ENCODE data around the gene MIPOL1. TPM values are rescaled to one million over a fixed set of nuclear protein-coding genes. Genes with fewer than 3 reads are reported as not detected.

The MIPOL1 gene
- total RNA-seq, 4 donors from 2014 or later = 11.4 to 25.7 (median 18.9) TPM

DNA sequence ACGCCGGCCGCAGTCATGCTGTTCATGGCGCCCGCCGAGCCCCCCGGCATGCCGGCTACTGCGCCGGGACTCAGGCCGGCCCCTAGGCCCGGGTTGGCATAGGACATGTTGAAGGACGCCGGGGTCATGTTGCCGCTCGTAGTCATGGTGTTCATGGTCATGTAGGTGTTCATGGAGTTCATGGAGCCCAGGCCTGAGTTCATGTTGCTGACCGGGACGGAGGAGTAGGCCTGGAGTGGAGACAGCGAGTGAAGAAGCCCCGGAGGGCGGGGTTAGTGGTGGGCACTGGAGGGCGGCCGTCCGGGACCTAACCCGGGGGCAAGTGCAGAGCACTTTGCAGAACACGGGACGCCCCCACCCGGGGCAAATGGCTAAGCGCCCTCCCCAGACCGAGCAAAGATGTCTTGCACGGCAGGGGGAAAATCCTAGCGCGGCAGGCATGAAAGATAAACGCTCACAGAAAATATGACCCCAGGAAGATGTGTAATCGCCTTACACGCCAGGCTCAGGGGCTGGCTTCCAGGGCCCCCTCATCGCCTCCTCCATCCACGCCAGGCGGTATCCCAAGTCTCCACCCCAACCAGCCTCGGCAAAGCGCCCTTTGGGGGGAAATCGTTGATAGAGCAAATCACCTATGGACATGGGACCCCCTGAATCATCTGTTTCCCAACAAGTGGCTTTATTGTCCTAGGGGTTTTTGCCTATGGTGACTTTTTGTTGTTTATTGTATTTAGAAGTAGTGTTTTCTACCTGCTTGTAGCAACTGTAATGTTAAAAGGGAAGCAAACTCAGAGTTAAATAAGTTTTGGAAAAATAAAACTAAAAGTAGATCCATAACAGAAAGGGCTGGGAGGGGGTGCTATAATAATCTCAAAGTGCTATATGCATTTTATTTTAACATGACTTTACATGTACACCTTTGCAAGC lies 395.0 kb downstream of the MIPOL1 start:
- 10% methylated on average over 31 to 38 of the region's 42 CpGs for WGBS, 2 donors
- no peak overlapping the region for H3K27ac ChIP-seq
- H3K4me1 ChIP-seq = peaks cover 0 to 58% (median 14%) of the 10 kb centered on the region in 4 donors

DNA sequence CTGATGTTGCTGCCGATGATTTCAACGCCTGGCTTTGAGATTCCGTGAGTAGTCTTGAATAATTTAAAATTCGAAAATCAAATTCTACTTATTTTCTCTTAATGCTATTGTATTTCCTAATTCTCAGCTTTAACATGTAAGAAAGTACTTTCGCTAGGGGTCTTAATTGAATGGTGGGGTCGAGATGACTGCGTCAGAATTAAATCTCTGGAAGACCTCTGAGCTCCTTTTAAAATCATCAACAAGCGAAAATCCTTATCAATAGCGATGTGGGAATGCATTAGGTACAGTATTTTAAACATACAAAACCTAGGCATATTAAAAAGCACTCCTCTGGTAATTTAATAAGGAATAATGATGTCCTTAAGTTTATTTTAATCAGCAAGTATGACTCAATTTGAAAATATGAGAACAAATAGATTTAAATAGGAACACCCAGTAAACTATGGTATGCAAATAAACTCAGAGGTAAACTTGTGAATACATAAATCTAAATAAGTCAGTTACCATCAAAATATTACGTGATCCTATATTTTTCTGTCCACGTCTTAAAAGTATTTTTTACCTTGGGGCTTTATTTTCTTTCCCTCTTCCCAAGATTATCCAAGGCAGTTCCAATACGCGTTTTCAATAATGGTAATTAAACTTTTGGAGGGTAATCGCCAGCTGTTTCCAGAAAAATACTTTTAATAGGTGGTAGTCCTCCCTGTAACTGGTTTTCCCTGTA lies 395.9 kb downstream of the MIPOL1 start:
- WGBS, 2 donors = 19% methylated on average over 14 of the region's 14 CpGs
- Histone ChIP-seq H3K9me3 (no peaks in the 10 kb centered on the region), H3K27me3 (peaks cover 8 to 95% of the 10 kb centered on the region in 2 donors), H3K36me3 (no peaks in the 10 kb centered on the region), H3K4me3 (peak overlapping the region in 1 of 4 donors; percentile 44), H3K4me1 (peaks cover 0 to 58% (median 18%) of the 10 kb centered on the region in 4 donors), H3K27ac (no peak overlapping the region)
- no peak for DNase-seq (ENCODE audit: low spot score in 2 of 2)
- TF ChIP-seq, protein P1, sequence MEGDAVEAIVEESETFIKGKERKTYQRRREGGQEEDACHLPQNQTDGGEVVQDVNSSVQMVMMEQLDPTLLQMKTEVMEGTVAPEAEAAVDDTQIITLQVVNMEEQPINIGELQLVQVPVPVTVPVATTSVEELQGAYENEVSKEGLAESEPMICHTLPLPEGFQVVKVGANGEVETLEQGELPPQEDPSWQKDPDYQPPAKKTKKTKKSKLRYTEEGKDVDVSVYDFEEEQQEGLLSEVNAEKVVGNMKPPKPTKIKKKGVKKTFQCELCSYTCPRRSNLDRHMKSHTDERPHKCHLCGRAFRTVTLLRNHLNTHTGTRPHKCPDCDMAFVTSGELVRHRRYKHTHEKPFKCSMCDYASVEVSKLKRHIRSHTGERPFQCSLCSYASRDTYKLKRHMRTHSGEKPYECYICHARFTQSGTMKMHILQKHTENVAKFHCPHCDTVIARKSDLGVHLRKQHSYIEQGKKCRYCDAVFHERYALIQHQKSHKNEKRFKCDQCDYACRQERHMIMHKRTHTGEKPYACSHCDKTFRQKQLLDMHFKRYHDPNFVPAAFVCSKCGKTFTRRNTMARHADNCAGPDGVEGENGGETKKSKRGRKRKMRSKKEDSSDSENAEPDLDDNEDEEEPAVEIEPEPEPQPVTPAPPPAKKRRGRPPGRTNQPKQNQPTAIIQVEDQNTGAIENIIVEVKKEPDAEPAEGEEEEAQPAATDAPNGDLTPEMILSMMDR (IDR thresholded peaks at IDR 0.05) = no peak
- TF ChIP-seq POLR2A (IDR thresholded peaks at IDR 0.05) (no peak), EP300 (IDR thresholded peaks at IDR 0.05) (no peak)

More for the DNA sequence above, 395.0 kb downstream of the MIPOL1 start:
- no peaks in the 10 kb centered on the region for H3K9me3 ChIP-seq
- no peak overlapping the region for H3K4me3 ChIP-seq
- TF ChIP-seq POLR2A (IDR thresholded peaks at IDR 0.05) (no peak), EP300 (IDR thresholded peaks at IDR 0.05) (peak in 1 of 2 donors; percentile 7)
- TF ChIP-seq, protein P1 (IDR thresholded peaks at IDR 0.05) = no peak
- no peak for DNase-seq (ENCODE audit: low spot score in 2 of 2)
- peaks cover 8 to 95% of the 10 kb centered on the region in 2 donors for H3K27me3 ChIP-seq
- no peaks in the 10 kb centered on the region for H3K36me3 ChIP-seq

DNA sequence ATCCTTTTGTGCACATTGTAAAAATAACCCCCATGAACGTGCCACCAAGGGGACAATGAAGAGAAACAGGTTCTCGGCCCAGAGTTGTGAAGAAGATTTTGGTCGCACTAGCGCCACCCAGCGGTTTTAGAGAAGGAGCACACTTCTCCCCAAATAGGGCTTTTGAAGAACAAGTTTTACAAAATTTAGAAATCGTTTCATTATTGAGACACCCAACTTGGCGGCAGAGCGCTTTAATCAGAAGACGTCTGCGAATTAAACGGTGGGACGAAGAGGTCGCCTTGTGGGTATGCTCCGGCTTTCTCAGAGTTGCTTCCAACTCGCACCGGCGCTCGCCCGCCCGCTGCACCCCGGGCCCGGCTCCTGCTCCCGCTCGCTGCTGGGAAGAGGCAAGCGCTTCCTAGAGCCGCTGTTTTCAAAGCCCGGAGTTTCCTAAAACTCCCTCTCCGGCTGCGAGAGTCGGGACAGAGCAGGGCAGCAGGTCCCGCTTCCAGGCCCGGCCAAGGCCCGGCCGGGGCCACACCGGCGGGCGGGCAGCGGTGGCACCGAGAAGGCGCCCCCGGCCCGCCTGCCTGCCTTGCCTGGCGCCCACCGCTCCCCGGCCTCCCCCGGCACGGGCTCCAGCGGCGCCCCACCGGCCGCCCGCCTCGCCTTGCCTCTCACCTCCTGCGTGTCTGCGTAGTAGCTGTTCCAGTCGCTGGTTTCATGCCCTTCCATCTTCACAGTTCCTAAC lies 396.7 kb downstream of the MIPOL1 start:
- Histone ChIP-seq H3K27me3 (peaks cover 8 to 95% of the 10 kb centered on the region in 2 donors), H3K9me3 (no peaks in the 10 kb centered on the region), H3K4me3 (peak overlapping the region in 3 of 4 donors; percentile 30 to 50 (median 44)), H3K4me1 (peaks cover 0 to 63% (median 21%) of the 10 kb centered on the region in 4 donors), H3K36me3 (no peaks in the 10 kb centered on the region), H3K27ac (peak overlapping the region in 1 of 4 donors; percentile 52)
- 2 to 3% methylated on average over 54 to 56 of the region's 56 CpGs for WGBS, 2 donors
- peak; percentile 42 to 60 for DNase-seq (ENCODE audit: low spot score in 2 of 2)
- TF ChIP-seq POLR2A (IDR thresholded peaks at IDR 0.05) = no peak
- TF ChIP-seq, protein P1 (IDR thresholded peaks at IDR 0.05) = peak in 4 of 5 experiments; percentile 30 to 41 (median 34)
- peak in 1 of 2 donors; percentile 51 for TF ChIP-seq EP300 (IDR thresholded peaks at IDR 0.05)

DNA sequence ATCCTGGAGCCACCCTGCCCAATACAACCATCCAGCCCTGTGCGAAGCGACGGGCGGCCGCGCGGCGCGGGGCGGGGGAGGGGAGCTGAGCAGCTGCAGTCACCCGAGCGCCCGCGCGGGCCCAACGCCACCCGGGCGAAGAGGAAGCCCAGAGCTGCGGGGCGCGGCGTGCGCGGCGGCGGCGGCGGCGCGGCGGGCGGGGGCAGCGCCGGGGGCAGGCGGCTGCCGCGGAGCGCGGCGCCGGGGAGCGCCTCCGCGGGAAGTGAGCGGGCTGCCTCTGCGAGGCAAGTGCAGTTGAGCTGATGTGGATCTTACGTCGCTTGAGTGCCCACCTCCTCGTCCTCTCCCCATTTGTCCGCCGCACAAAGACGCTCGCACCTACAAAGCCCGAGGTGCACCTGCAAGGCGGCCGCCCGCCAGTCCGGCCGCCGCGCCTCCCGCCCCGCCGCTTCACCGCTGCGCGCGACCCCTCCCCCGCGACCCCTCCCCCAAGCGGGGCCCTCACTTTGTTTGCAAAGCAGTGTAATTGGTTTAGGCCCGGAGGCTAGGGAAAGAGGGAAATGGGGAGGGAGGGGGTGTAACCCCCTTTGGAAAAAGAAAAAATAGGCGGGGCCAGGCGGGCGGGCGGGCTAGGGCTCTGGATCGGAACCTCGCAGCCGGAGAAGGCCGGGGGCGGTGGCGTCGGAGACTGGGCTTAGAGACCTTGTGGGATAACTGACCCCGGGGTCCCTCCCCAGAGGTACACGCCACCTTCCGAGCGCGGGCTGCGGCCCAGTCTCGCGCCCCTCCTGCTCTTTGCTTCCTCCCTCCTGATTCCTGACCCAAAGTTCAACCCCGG lies 397.5 kb downstream of the MIPOL1 start, which contains the start of the genes FOXA1 and TTC6:
Gene FOXA1, minus strand, starts transcription at position 279 of the 838 bp plus-strand sequence. Its CDS starts 277 bp downstream, at position 2.
Gene TTC6, plus strand, starts transcription at position 659 of the 838 bp plus-strand sequence. CDS start 26,436 bp downstream, outside the sequence.
- Histone ChIP-seq H3K27me3 (peaks cover 8 to 95% of the 10 kb centered on the region in 2 donors), H3K27ac (peak within 1 kb of the TSS in 1 of 4 donors; percentile 61), H3K36me3 (no peaks in the 10 kb centered on the region), H3K4me3 (peak within 1 kb of the TSS in 3 of 4 donors; percentile 30 to 50 (median 44)), H3K4me1 (peaks cover 0 to 71% (median 23%) of the 10 kb centered on the region in 4 donors), H3K9me3 (no peaks in the 10 kb centered on the region)
- 2% methylated on average over 35 to 84 of the region's 92 CpGs for WGBS, 2 donors
- no peak for DNase-seq (ENCODE audit: low spot score in 2 of 2)
- no peak for TF ChIP-seq POLR2A (IDR thresholded peaks at IDR 0.05)
- TF ChIP-seq, protein P1 (IDR thresholded peaks at IDR 0.05) = no peak
- TF ChIP-seq EP300 (IDR thresholded peaks at IDR 0.05) = no peak

All from tibial nerve (tissue), 4 donors.